TTC549 (cell line): ENCODE results near the gene ATP8B2.

ENCODE experiments used
- FAIRE-seq: peaks from 2 replicates; lab custom pipeline; 2012; peaks lifted over from hg19 to GRCh38; lab: Jason Lieb, UNC

Gene ATP8B2

GRCh38 chr1:154398678-154399077 is 73.4 kb downstream of the ATP8B2 start:
- FAIRE-seq, result no peak

- no peak for FAIRE-seq
Measured at GRCh38 chr1:154400381-154400801, 75.1 kb downstream of the ATP8B2 start.
